GM19372 (cell line): Measurements from ENCODE around the gene FHOD3.

Source experiments
- ATAC-seq: cut with Tn5 transposase; IDR thresholded peaks from one replicate; pipeline ENCODE4 v1.9.1; 2021; ENCODE audit warnings: mild to moderate bottlenecking, low read depth, moderate library complexity; ENCODE audit not compliant: unreplicated experiment

FHOD3 gene

DNA sequence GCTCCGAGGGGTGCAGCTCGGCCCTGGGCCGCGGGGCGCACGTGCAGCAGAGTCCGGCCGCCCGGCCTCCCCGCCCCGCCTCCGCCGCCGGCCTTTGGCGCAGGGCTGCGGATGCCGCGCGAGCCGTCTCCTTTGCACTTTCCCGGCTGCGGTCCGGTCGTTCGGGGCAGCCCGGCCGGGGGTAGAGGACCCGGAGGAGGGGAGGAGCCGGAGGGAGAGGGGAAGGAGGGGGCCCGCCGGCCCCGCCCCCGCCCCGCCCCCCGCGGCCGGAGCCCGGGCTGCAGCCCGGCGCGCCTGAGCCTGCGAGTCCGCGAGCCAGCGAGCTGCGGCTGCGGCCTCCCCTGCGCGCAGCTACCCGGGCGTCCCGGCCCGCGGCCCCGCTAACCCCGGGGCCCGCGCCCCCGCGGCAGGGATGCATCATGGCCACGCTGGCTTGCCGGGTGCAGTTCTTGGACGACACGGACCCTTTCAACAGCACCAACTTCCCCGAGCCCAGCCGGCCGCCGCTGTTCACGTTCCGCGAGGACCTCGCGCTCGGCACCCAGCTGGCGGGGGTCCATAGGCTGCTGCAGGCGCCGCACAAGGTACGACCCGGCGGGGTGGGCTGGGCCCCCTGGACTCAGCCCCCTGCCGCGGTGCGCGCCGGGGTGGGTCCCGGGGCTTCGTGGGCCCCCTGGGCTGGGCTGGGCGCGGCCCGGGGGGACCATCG is at the start of gene FHOD3:
TSS of gene FHOD3 (plus strand) at position 297 of the 709 bp plus-strand sequence. CDS start at position 420, 123 bp downstream.
- ATAC-seq = peak; percentile 60

DNA sequence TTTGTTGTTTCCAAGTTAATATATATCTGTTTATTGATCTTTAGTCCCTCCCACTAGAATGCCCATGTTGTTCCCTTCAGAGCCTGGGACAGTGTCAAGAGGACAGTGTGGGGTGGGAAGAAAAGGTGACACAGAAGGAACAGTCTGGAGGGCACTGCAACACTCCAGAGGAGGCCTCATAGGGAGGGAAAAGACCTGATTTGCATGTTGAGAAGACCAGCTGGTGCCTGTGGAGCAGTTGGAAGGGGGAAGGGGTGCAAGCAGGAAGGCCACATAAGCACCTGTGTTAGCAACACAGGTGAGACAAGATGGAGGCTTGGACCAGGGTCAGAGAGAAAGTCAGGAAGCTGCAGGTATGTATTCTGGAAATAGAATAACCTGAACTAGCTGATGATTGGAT is 48.1 kb upstream of the FHOD3 start:
- ATAC-seq = no peak

DNA sequence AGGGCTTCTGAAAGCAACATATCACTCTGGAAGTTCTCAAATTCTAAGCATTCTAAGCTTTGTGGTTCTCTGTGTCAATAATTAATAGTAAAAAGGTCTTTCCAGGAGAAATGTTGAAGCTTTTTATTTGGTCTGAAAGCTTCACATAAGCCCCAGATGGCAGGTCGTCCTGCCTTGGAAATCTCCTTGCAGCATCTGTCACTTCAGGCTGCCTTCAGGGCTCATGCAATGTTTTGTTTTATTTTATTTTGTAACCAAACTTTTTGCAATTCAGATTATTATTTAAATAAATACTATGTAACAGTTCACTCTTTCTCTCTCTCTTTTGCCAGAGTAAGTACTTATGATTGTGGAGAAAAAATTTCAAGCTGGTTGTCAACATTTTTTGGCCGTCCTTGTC is 46.7 kb upstream of the FHOD3 start:
- ATAC-seq = no peak

DNA sequence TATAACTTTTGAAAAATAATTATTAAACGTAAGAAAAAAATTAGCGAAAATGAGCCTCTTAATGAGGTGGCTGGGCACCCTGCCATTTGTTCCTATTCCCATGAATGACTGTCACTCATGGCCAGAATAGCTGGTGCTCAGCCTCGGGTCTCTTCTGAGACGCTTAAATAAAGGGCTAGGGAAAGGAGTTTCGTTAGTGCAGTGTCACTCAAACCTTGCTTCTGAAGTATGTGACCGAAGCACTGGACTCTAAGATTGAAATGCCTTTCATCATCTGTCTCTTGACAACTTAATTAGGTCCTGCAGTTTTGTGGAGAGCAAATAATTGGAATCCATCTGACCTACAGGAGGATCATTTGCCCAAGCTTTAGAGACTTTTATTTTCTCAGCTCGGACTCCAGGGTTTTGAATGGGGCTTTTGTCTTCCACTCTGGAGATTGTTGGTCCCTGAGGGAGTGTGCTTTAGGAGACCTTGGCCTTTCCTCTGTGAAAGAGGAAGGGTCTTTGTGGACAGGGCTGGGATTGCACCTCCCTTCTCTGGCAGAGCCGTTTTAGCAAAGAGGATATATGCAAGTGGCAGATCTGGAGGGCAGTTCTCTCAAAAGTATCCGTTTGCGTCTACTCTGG is 42.3 kb upstream of the FHOD3 start:
- no peak for ATAC-seq

DNA sequence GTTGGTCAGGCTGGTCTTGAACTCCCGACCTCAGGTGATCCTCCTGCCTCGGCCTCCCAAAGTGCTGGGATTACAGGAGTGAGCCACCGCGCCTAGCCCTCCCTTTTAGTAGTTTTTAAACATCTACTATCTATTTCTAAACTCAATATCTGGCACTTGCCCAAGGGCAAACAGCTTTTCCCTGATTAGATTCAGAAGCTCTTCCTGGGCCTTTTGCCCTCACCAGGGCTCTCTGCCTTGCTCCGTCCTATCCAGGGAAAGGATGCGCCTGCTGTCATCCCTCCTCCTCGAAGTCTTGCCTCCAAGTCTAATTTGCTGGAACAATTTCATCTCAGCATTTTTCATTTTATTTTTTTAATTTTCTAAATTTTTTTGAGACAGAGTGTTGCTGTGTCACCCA is 41.4 kb upstream of the FHOD3 start:
- no peak for ATAC-seq

DNA sequence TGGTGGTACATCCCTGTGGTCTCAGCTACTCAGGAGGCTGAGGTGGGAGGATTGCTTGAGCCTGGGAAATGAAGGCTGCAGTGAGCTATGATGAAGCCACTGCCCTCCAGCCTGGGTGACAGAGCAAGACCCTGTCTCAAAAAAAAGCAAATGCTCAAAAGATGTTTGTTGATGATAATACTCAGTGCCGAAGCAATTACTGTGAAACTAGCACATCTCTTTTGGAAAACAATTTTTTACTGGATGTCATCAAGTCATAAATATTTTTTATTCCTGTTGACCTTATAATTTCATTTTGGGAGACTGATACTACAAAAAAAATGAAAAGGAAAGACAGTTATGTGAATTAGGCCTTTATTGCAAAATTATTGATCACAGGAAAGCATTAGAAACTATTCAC is 34.5 kb upstream of the FHOD3 start:
- no peak for ATAC-seq

DNA sequence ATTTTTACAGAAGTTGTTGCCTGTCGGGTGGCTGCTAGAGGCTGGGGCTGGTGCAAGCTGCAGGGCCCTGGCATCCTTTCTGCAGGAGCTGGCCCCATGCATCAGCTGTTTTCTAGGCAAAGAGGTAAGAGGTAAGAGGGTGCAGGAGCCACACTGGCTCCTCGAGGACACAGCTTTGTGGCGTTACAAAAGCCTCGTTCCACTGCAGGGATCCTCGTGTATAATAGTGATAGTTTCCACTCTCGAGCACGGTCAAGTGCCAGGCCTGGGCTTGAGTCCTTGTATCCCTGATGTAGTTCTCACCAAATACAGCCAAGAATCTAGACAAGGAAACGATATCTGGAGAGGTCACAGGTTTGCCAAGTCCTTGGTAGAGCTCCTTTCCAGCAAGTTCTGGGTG is 33.2 kb upstream of the FHOD3 start:
- no peak for ATAC-seq

DNA sequence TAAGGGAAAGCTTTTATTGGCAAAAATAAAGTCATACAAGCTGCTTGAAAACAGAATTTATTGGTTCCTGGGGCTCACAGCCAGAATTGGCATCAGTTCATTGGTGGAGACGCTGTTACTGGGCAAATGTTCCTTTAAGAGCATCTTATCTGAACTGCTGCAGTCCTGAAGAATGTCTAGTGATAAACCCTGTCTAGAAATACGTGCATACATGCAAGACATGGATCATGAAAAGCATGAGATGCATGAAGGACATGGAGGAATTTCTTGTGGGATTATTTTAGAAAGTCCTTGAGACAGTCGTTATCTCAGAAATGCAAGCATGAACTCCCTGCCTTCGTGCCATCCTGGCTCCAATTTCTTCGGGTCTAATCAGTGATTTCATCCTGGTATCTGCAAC is 32.5 kb upstream of the FHOD3 start:
- no peak for ATAC-seq

DNA sequence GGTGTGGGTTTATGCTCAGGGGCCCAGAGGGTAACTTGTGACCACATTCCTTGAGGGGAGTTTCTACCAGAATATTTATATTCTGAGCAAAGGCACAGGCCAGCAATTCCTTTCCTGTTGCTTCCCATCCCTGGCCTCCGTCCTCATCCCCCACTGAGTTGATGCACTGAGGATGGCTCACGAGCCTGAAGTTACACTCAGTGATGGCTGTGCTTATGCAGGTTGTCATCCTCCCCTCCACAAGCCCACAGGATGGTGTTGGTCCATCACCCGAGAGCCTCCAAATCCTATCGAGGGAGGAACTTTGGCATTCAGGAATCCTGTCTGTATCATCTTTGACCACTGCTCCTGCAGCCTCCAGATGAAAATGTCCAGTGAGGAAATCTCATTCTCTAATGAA is 28.4 kb upstream of the FHOD3 start:
- ATAC-seq = no peak

DNA sequence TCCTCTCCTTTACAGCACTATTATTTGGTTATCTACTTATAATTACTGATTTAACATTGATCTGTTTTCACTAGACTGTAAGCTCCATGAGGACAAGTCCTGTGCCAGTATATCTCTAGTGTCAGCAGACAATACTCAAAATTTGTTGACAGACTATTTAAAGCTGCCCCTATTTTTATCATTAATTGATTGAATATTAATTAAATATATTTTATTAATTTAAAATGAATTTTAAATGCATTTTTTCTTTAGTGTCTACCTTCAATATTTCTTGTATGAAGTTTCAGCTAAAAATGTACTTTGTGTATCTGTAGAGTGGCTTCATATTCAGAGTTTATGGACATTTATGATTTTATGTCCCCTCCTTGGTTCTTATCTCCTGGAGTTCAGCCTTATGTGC is 26.4 kb upstream of the FHOD3 start:
- no peak for ATAC-seq

DNA sequence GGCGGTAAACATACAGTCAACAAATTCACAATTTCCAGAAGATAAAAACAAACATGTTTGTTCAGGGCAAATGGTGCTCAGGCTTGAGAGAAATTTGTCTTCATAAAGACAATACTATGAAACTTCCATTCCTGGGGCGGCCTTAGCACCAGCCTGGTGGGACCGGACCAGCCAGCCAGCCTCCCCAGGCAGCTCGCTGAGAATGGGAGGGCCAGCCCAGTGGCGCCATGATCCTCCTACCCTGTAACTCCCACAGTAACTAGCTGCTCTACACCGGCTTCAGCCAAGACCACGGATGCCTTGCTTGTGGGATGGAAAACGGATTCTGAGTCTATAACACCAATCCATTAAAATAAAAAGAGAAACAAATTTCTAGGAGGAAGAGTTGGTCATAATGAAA is 24.2 kb upstream of the FHOD3 start:
- ATAC-seq = no peak

DNA sequence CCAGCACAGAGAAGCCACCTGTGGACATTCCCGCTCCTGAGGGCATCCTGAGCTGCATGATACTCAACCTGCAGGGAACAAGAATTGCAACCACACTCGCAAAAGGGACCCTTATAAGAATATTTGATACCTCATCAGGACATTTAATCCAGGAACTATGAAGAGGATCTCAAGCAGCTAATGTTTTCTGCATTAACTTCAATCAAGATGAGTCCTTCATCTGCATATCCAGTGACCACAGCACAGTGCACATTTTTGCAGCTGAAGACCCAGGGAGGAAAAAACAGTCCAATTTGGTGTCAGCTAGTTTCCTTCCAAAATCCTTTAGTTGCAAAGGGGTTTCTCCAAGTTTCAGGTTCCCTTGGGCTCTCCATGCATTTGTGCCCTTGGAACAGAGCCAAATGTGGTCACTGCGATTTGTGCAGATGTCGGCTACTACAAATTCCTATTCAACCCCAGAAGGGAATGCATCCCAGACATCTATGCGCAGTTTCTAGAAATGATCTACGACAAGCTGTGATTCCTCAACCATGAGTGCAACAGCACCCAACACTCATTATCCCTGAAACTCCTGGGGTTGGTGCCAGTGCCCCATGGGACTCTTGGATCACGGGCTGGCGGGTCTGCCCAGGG is 23.3 kb upstream of the FHOD3 start:
- ATAC-seq = no peak

DNA sequence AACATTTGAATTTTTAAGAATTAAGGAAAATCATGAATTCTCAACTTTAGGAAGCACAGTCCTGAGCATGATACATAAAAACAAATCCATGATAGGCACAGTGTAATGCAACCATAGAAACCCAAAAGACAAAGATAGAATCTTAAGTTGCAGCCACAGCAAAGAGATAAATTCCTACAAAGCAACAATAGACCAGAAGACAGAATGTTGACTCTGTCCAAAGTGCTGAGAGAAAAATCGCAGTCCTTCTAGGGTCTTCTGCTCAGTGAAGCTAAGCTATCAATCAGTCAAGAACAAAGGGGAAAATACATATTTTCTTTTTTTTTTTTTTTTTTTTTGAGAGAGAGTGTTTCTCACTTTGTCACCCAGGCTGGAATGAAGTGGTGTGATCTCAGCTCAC is 22.0 kb upstream of the FHOD3 start:
- no peak for ATAC-seq

DNA sequence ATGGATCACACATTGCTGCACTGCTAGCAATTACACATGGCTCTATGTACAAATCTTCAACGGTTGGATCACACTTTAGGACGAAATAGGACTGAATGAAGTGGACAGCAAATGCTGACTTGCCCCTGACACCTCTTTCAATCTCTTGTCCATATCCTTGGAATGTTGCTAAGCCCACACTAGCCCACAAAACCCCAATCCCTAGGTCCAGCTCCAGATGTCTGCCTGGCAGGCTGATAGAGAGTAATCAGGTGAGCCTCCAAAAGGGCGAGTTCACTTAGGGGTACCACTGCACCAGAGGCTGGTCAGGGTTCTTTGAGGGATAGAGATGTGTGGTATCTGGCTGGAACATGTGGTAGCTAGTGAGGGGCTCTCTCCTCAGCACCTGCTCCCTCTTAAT is 18.5 kb upstream of the FHOD3 start:
- no peak for ATAC-seq

DNA sequence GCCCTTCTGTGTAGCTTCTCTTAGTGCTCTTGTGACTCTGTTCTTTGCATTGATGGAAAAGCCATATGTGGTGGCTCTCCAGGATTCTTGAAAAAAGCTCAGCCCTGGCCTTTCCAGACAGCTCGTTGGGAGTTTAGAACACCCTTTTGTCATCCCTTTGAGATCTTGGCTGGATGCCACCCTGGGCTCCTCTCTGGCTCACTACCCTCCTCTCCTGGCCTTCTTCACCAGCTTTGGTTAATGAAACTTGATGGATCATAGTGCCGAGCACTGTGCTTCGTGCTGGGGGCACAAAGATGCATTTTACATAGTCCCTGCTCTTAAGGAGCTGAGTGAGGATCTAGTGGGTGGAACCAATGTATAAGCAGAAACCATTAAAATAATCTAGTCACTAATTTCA is 15.6 kb upstream of the FHOD3 start:
- ATAC-seq = no peak

DNA sequence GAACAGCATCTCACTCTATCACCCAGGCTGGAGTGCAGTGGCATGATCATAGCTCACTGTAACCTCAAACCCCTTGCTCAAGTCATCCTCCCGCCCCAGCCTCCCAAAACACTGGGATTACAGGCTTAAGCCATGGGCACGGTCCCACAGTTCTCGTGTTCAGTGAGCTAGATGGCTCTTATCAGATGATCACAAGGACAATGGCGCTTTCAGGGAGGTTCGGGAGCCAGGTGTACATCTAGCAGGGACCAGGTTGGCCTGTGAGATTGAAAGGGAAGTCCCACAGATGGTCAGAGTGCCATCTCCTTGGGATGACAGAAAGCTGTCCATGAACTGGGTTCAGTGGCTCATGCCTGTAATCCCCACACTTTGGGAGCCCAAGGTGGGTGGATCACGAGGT is 14.1 kb upstream of the FHOD3 start:
- no peak for ATAC-seq

DNA sequence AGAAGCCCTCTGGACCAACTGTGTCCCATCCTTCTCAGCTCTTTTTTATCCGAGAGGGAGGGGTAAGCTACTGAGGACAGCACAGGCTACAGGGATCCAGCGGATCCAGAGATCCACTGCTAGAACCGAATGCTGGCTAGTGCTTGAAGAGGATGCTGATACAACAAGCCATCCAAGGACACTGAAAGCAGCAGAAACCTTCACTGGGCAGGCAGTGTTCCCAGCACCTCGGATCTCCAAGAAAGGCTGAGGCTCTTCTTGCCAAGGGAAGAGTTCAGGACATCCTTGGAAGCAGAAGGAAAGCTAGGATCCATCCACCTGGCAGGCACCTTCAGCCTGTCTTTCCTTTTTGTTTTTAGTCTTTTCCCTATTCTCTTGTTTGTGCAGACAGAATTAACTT is 13.2 kb upstream of the FHOD3 start:
- ATAC-seq = no peak

DNA sequence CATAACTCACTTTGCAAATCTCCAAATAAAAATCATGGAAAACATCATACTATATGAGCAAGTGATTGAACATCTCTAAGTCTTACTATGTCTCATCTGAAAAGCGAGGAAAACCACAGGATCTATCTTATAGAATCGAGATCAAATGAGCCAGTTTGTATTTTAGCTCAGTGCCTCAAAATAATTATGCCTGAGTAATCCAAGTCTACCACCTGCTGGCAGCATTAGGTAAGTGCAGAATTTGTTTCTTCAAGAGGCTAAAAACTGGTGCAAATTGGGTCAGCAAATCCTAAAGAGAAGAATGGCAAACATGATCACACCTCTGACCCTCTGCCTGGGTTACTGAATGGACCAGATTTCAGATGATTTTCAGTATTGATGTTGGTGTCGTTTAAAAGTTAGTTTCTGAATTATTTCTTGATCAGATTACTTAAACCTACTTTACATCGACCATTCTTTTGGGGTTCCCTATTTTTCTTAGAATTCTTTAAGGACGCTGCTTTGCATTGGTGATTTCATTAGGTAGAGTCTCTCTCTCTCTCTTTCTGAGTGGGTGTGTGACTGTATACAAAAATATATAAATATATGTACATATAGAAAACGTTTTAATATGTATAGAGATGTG is 12.7 kb upstream of the FHOD3 start:
- ATAC-seq = no peak

DNA sequence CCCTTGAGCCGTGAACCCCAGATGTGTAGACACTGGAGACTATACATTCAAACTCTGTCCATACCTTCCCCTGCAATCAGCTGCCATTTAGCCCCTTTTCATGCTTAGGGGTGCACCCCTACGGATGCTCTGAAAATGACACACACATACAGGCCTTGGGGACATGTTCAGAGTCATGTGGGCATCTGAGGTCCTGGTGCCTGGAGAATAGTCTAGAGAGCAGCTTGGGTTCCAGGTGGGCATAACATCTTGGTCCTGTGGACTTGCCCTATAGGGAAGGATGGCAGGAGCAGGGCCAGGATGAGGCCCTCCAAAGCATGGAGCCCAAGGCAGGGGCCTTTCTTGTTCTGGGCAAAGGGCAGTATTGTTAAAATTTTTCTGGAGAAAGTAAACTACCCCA is 9.9 kb upstream of the FHOD3 start:
- ATAC-seq = no peak

DNA sequence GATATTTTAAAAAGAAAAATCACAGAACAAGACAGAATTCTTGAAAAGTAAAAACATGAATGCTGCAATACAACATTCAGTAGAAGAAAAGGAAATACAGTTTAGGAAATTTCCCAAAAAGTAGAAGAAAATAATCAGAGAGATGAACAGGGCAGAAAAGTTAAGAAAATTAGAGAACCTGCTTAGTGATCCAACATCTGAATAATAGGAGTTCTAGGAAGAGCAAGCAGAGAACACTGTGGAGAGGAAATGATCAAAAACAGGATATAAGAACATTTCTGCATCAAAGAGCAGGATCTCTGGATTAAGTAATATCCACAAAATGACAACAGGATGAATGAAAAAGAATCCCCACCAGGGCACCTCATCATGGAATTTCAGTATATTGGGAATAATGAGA is 8.8 kb upstream of the FHOD3 start:
- no peak for ATAC-seq

DNA sequence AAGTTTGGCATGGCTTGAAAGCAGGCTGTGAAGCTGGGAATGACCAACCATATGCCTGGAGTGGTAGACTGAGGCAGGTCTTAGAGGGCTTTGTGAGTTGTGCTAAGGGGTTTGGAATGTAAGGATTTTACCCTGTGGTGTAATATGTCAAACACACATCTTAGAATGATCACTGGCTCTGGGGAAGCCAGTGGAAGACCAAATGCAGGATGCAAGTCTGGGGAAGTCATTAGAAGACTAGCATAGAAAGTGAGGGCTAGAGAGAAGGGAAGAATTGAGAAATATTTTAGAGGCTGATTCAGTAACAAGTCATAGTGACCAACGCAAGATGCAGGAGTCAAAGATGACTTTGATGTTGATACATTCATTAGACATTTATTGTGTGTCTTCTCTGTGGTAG is 3.5 kb upstream of the FHOD3 start:
- no peak for ATAC-seq

DNA sequence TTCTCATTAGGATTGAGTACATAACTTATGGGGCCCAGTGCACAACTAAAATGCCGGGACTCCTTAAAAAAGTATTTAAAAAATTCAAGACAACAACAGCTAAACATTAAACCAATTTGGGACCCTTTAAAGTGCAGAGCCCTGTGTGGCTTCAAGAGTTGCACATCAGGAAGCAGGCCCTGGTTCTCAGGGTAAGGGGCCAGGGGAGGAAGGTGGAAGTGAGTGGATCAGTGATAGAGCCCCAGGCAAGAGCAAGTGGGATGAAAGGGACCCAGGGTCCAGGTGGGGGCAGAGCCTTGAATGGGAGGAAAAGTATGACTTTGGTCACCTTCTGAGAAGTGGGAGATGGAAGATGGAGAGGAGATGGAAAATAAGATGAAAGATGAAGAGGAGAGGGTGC is 2.3 kb upstream of the FHOD3 start:
- no peak for ATAC-seq
